ENCODE data around the gene CKAP2L.

- TF ChIP-seq CTCF (IDR thresholded peaks at IDR 0.05; ENCODE audit: low read length) = no peak
- no peak for TF ChIP-seq EZH2 (optimal IDR thresholded peaks at IDR 0.05; ENCODE audit: low read depth, low read length)
- no peak for TF ChIP-seq EZH2phosphoT487 (IDR thresholded peaks at IDR 0.05; ENCODE audit: low read length)
These were observed 24.2 kb upstream of the CKAP2L start for GRCh38 chr2:112788653-112789052.

All from MM.1S (cell line).